ENCODE results near the gene KTN1.
A peak's percentile ranks its signal among the peaks of the same experiment; 100 is the strongest.

Gene KTN1, protein sequence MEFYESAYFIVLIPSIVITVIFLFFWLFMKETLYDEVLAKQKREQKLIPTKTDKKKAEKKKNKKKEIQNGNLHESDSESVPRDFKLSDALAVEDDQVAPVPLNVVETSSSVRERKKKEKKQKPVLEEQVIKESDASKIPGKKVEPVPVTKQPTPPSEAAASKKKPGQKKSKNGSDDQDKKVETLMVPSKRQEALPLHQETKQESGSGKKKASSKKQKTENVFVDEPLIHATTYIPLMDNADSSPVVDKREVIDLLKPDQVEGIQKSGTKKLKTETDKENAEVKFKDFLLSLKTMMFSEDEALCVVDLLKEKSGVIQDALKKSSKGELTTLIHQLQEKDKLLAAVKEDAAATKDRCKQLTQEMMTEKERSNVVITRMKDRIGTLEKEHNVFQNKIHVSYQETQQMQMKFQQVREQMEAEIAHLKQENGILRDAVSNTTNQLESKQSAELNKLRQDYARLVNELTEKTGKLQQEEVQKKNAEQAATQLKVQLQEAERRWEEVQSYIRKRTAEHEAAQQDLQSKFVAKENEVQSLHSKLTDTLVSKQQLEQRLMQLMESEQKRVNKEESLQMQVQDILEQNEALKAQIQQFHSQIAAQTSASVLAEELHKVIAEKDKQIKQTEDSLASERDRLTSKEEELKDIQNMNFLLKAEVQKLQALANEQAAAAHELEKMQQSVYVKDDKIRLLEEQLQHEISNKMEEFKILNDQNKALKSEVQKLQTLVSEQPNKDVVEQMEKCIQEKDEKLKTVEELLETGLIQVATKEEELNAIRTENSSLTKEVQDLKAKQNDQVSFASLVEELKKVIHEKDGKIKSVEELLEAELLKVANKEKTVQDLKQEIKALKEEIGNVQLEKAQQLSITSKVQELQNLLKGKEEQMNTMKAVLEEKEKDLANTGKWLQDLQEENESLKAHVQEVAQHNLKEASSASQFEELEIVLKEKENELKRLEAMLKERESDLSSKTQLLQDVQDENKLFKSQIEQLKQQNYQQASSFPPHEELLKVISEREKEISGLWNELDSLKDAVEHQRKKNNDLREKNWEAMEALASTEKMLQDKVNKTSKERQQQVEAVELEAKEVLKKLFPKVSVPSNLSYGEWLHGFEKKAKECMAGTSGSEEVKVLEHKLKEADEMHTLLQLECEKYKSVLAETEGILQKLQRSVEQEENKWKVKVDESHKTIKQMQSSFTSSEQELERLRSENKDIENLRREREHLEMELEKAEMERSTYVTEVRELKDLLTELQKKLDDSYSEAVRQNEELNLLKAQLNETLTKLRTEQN (N-terminal part only)

DNA sequence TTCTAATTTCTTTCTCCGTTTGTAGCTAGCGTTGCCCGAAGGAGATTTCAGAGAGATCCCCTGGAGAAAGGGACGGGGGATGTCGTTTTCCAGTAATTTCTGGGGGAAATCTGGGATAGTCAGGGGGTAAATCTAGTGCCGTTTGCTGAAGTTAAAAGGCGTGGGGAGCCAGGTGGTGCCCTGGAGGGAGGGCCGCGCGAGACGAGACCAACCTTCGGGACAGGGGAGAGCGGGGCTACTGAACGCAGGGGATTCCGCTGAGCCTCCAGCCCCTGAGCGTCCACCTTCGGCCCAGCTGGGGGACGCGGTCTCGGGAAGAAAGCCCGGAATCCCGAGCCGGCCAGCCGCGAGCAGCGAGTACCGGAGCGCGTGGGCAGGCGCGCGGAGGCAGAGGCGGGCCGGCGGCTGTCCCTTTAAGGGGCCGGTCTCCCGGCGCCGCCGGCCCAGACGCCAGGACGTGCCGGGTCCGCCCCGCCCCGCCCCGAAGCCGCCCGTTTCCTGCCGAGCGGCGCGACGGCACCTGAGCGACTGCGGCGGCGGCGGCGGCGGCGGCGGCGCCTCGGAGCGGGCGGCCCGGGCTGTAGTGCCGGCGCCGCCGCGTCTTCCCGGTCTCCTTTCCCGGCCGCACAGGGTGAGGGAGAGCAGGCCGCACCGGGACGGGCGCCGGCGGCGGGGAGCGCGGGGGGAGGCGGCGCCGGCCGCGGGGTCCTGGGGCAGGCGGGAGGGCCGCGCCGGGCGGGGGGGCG, at the start of gene KTN1:
Gene KTN1 (plus strand): TSS at position 484 of the 746 bp plus-strand sequence. CDS start 31,842 bp downstream, outside the sequence.
- DNase-seq (ENCODE audit: low read depth in 4 of 4, low spot score in 1 of 4): peak; percentile 52 to 81 (median 65)

DNA sequence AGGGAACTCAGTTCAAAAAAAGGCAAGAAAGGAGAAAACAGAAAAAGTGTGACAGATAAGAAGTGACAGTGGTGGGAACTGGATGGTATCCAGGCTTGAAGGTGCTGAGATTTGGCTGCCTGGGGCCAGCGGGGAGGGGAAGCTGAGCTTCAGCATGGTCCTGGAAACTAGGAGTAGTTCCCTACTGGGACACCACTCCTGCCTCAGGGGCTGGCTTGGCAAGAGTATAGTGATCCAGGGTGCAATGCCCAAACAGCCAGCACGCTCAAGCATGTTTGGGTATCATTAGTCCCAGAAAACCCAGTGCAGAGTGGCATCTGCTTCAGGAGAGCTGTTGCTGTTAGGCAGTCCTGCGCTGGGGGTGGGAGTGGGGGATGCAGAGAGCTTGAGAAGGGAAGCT, 49.5 kb upstream of the KTN1 start:
- DNase-seq (ENCODE audit: low read depth in 4 of 4, low spot score in 1 of 4): no peak

DNA sequence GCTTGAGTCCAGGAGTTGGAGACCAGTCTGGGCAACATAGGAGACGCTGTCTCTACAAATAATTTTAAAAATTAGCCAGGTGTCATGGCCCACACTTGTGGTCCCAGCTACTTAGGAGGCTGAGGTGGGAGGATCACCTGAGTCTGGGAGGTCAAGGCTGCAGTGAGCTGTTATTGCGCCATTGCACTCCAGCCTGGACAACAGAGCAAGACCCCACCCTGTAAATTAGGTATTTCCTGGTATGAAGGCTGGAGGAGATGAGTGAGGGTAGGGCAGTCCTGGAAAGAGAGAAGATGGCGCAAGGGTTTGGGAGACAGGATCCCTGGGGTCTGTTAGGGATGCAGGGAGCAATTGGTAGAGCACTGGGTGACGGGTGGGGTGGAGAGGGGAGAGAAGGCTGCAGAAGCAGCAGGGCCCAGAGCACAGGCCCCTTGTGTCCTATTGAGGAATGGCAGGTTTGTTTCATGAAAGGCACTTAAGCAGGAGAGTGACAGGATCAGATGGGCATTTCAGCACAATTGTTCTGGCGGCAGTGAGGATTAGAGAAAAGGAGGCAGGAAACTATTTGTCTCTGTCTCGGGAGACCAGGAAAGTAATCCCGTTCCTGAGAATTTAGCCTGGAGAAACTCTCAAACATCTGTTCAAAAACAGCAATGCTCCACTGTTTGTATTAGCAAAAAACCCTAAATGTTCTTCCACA, 47.2 kb upstream of the KTN1 start:
- no peak for DNase-seq (ENCODE audit: low read depth in 4 of 4, low spot score in 1 of 4)

DNA sequence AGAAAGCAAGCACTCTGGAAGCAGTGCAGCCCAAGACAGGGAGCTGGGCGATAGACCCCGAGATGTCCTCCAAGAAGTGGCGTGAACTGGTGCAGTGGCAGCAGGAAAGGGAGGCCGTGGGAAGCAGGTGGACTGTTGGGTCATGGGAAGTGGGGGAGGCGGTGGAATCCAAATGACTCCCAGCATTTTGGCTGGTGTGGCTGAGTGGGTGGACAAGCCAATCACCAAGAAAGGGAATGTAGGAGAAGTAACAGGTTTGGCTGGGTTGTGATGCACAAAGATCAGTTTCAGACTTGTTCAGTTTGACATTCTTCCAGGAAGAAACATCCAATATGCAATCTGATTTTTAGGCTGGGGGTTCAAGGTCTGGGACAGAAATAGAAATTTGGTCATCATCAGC, 46.0 kb upstream of the KTN1 start:
- no peak for DNase-seq (ENCODE audit: low read depth in 4 of 4, low spot score in 1 of 4)

DNA sequence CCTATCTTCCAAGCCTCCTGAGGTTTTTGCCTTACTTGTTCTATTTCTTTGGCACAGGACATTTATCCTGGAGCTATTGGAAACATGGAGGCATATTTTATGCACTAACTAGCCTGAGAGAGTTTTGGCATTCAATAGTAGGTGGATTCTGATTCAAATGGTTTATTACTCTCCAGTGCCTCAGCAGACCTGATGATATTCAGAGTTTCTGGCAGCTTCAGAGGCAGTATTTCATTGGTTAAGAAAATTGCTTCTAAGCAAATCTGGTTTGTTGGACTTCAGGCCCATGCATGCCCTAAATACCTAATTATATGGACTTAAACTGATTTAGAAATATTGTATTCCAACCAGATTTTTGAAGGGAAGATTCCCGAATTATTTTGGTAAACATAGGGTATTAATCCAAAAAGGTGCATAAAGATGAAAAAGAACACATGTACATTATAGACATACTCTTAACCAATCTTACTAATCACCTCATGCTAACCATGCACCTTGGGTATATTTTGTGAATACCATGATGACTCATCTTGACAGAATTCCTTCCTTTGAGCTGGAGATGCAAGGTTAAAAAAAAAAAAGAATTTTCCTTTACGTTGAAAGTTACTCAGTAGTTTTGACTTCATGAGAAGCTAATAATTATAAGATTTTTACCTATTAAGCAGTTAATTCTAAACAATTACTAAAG, 44.3 kb upstream of the KTN1 start:
- DNase-seq (ENCODE audit: low read depth in 4 of 4, low spot score in 1 of 4): no peak

DNA sequence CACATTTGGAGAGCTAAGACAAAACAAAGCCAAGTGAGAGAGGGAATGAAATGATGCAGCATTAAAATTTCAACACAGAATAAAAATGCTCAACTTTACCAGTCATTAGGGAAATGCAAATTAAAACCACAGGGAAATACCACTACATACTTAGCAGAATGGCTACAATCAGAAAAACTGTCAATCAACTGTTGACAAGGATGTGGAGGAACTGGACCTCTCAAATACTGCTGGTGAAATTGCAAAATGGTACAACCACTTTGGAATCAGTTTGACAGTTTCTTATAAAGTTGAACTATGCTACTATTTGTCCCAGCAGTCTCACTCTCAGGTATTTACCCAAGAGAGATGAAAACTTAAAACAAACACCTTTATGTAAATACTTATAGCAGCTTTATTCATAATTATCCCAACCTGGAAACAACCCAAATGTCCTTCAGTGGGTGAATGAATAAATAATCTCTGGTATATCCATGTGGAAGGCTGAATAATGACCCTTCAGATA, 43.8 kb upstream of the KTN1 start:
- DNase-seq (ENCODE audit: low read depth in 4 of 4, low spot score in 1 of 4): no peak

DNA sequence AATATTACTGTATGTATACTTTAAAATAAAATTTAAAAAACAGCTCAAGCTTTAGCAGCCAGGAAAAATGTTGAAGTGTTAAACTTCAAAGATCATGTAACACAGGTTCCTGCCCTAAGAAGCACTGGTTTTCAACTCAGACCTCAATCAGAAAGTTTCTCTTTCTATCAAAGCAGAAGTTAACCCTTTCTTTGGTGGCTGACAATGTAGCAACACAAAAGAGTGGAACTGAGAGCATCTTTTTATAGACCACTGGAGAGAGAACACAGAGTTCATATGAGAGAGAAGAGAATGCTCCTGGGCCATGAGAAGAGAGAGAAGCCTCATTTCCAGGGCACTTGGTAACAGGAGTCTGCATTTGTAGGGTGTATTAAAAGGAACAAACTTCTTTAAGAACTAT, 42.2 kb upstream of the KTN1 start:
- no peak for DNase-seq (ENCODE audit: low read depth in 4 of 4, low spot score in 1 of 4)

DNA sequence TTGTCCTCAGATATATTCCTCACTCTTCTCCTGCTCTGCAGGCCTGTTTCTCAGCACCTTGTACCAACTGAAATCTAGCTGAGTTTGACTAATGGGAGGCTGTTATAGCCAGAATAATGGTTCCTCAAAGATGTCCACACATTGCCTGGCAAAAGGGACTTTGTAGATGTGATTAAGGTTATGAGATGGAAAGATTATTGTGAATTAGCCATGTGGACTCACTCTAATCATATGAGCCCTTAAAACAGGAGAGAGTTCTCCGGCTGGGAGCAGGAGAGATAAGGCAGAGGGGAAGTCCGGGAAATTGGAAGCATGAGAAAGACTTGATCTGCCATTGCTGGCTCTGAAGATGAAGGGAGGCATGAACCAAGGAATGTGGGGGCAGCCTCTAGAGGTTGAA, 40.0 kb upstream of the KTN1 start:
- DNase-seq (ENCODE audit: low read depth in 4 of 4, low spot score in 1 of 4): no peak

DNA sequence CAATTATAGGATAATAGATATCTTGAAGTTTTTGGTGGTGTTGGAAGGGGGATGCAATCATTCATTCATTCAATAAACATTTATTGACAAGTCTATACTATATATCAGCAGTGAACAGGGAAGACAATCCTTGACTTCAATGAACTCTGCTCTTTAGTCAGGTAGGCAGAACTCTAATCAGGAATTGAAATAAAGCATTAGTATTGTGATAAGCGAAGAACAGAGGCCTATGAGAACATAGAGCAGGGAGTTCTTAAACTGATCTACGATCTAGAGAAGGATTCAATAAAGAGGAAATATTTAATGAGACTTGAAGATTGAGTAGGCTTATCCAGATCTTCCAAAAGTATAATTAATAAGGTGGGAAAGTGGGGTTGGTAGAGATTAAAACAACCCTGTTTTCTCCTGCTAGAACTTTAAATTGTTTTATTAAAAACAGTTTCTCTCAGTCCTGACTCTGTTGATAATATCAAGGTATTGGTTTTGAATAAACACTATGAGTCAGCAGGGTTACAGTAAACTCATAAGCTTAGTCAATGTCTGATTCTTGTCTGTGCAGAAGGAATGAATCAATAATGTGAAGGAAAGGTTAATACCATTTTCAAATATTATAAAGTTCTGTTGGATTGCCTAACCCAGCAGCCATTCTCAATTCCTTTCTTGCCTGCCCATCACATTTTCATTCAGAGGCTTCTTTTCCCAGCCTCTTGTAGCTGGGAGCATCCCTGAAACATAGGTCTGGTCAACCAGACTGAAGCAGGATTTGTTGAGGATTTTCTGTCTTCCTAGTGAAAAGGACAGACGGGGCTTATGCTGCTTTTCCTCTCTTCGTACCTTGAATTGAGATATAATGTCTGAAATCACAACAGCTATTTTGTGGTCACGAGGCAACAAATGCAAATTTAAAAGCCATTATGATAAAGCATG, 38.9 kb upstream of the KTN1 start:
- DNase-seq (ENCODE audit: low read depth in 4 of 4, low spot score in 1 of 4): no peak

DNA sequence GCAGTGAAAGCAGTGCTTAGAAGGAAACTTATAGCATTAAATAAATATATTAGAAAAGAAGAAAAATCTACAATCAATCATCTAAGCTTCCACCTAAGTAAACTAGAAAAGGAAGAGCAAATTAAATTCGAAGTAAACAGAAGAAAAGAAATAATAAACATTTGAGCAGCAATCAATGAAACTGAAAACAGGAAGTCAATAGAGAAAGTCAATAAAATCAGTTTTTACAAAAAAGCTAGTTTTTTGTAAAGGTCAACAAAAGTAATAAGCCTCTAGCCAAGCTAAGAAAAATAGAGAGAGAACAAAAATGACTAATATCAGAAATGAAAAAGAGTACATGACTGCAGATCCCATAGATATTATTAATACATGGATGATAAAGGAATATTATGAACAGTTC, 34.2 kb upstream of the KTN1 start:
- DNase-seq (ENCODE audit: low read depth in 4 of 4, low spot score in 1 of 4): no peak

DNA sequence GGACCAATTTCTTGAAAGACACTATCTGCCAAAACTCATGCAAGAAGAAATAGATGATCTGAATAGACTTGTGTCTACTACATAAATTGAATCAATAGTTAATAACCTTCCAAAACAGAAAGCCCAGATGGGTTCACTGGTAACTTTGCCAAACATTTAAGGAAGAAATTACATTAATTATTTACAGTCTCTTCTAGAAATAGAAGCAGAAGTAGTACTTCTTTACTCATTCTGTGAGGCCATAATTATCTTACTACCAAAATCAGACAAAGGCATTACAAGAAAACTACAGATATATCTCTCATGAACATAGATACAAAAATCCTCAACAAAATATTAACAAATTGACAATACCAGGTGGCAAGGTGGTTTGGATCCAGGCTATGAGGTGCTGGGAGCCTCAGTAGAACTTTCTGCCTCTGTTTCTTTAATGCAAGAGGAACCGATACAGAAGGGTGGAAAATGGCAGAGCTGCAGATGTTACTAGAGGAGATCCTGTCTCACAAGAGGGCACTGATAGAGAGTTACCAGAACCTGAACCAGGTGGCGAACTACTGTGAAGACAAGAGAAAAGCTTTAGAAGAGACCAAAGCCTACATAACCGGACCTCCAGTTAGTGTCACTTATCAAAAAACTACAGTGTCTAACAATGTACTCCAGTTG, 33.7 kb upstream of the KTN1 start:
- no peak for DNase-seq (ENCODE audit: low read depth in 4 of 4, low spot score in 1 of 4)

DNA sequence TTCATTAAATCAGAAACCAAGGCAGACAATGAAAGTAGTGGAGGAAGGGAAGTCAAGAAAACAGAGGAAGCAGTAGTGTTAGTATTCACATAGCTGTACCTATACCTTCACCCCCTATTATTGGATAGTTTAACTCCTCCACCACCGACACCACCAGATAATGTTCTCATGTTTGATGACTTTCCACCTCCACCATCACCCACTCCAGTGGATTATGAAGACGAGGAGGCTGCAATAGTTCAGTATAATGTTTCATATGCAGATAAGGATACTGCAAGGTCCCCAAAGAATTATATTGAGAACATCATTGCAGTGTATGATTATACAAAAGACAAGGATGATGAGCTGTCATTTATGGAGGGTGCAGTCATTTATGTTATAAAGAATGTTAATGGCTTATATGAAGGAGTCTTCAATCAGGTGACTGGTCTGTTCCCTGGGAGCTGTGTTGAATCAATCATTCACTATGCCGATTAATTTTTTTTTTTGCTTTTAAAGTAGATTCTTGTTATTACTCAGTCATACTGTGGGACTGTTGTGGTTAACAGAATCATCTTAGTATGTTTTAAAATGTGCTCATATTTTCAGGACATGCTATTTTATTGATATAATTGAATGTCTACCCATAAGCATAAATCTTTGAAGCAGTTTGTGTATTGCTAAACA, 32.2 kb upstream of the KTN1 start:
- no peak for DNase-seq (ENCODE audit: low read depth in 4 of 4, low spot score in 1 of 4)

DNA sequence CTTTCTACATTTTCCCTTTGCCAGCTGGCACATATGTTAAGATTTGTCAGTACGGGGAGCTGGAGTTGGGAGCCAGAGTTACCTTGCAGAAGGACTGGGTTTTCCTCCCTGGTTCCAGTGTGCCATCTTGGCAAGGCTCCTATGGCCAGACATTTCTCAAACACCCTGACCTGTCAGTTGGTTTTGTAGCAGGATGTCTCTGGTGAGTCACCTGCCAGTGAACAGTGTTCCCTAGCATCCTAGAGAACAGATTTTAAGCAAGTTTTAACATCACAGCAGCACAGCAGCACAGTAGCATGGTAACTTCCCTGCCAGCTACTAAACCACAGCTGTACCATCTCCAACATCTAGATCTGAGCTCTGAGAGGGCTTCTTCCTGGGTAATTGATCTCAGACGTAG, 26.2 kb upstream of the KTN1 start:
- no peak for DNase-seq (ENCODE audit: low read depth in 4 of 4, low spot score in 1 of 4)

DNA sequence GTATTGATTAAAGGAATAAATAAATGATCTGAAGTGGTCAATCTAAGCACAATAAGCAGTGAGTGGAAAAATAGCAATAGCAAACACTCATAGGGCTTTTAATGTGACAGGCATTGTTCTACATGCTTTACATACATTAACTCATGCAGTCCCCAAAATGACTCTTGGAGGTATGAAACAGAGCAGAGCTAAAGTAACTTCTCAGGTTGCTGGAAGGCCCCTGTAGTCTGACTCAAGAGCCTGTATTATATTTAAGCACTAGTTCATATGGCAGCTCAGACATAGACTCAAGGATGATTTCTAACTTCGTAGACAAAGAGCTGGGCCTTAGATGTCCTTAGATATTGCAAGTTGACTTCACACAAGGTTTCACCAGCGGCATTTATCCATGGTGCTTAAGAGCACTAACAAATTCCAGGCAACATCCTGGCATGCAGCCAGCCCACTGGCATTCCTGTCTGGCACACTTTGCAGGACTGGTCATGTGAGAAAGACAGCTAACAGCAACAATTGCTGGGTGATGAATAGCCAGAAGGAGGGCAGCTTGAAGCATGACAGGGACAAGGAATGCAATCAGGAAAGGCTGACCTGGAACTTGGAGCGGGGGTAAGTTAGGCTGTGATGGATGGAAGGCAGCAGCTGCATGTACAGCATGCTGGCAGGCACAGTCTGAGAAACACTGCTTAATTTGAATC, 22.9 kb upstream of the KTN1 start:
- DNase-seq (ENCODE audit: low read depth in 4 of 4, low spot score in 1 of 4): no peak

DNA sequence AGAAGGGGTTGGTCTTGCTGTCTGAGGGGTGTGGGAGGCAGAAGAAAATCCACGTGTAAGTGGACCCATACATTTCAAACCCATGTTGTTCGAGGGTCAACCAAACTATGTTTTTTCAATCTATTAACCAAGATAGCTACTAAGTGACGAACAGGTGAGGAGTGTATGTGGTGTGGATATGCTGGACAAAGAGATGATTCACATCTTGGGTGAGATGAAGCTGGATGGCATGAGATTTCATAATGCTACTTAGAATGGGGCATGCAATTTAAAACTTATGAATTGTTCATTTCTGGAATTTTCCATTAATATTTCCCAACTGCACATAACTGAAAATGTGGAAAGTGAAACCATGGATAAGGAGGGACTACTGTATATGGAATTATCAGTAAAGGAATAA, 17.9 kb upstream of the KTN1 start:
- DNase-seq (ENCODE audit: low read depth in 4 of 4, low spot score in 1 of 4): no peak

DNA sequence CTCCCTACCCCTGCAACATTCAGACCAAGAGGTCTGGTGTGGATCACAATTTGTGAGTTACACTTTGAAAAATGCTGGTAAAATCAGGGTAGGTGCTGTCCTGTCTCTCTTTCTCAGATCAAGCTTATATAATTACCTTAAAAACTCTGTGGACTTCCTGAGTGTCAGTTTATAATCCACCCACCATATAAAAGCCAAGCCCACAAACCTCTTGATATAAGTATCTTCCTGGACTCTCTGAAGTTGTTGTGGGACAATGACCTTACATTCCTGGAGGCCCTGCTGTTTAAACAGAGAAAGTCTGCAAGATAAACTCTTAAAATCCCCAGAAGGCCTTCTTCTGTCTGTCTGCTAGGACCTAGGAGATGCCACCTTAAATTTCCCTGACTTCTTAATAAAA, 11.4 kb upstream of the KTN1 start:
- no peak for DNase-seq (ENCODE audit: low read depth in 4 of 4, low spot score in 1 of 4)
